ENCODE results near the gene FRAT2.

FRAT2 gene

GRCh38 chr10:97314671-97315070 lies 19.9 kb downstream of the FRAT2 start:
- H3K4me1 ChIP-seq (ENCODE audit: insufficient read depth, low read length, severe bottlenecking): peaks cover under 1% of the 10 kb centered on the region
- TF ChIP-seq CTCF (IDR thresholded peaks at IDR 0.05; ENCODE audit: low read length): no peak
- TF ChIP-seq EZH2 (IDR thresholded peaks at IDR 0.05; ENCODE audit: borderline replicate concordance, low read length): no peak
- no peaks in the 10 kb centered on the region for H3F3A ChIP-seq (ENCODE audit: insufficient read depth, low read length)
- no peaks in the 10 kb centered on the region for H3K79me2 ChIP-seq (ENCODE audit: insufficient read depth, low read length)
- H3K9me3 ChIP-seq (ENCODE audit: low read length): no peaks in the 10 kb centered on the region
- no peaks in the 10 kb centered on the region for H3K27me3 ChIP-seq (ENCODE audit: insufficient read depth, low read length)
- no peak overlapping the region for H3K9ac ChIP-seq (ENCODE audit: low read length)
- H3K4me2 ChIP-seq (ENCODE audit: low read length): no peak overlapping the region
- H3K27ac ChIP-seq (ENCODE audit: low read depth, low read length, poor library complexity, severe bottlenecking): no peak overlapping the region
- H2AFZ ChIP-seq (ENCODE audit: low read length): no peak overlapping the region
- H4K20me1 ChIP-seq (ENCODE audit: insufficient read depth, low read length): no peaks in the 10 kb centered on the region
- no peaks in the 10 kb centered on the region for H3K36me3 ChIP-seq (ENCODE audit: insufficient read depth, low read length)
- no peaks in the 10 kb centered on the region for H3K9me2 ChIP-seq (ENCODE audit: low read depth, low read length)
- no peak overlapping the region for H3K4me3 ChIP-seq (ENCODE audit: low read depth, low read length, poor library complexity, severe bottlenecking)

GRCh38 chr10:97312897-97313296 lies 21.6 kb downstream of the FRAT2 start:
- Histone ChIP-seq H2AFZ (ENCODE audit: low read length) (no peak overlapping the region), H3K27ac (ENCODE audit: low read depth, low read length, poor library complexity, severe bottlenecking) (no peak overlapping the region), H3K4me3 (ENCODE audit: low read depth, low read length, poor library complexity, severe bottlenecking) (no peak overlapping the region), H3K4me1 (ENCODE audit: insufficient read depth, low read length, severe bottlenecking) (no peaks in the 10 kb centered on the region), H3K4me2 (ENCODE audit: low read length) (no peak overlapping the region), H3K9me3 (ENCODE audit: low read length) (no peaks in the 10 kb centered on the region), H3F3A (ENCODE audit: insufficient read depth, low read length) (no peaks in the 10 kb centered on the region), H3K27me3 (ENCODE audit: insufficient read depth, low read length) (no peaks in the 10 kb centered on the region), H3K79me2 (ENCODE audit: insufficient read depth, low read length) (no peaks in the 10 kb centered on the region), H3K9me2 (ENCODE audit: low read depth, low read length) (no peaks in the 10 kb centered on the region), H4K20me1 (ENCODE audit: insufficient read depth, low read length) (no peaks in the 10 kb centered on the region), H3K9ac (ENCODE audit: low read length) (no peak overlapping the region), H3K36me3 (ENCODE audit: insufficient read depth, low read length) (no peaks in the 10 kb centered on the region)
- no peak for TF ChIP-seq EZH2 (IDR thresholded peaks at IDR 0.05; ENCODE audit: borderline replicate concordance, low read length)
- no peak for TF ChIP-seq CTCF (IDR thresholded peaks at IDR 0.05; ENCODE audit: low read length)

- Histone ChIP-seq H2AFZ (ENCODE audit: low read length) (no peak overlapping the region), H3K4me2 (ENCODE audit: low read length) (no peak overlapping the region), H3K27me3 (ENCODE audit: insufficient read depth, low read length) (no peaks in the 10 kb centered on the region), H3F3A (ENCODE audit: insufficient read depth, low read length) (no peaks in the 10 kb centered on the region), H3K27ac (ENCODE audit: low read depth, low read length, poor library complexity, severe bottlenecking) (no peak overlapping the region), H4K20me1 (ENCODE audit: insufficient read depth, low read length) (no peaks in the 10 kb centered on the region), H3K4me1 (ENCODE audit: insufficient read depth, low read length, severe bottlenecking) (no peaks in the 10 kb centered on the region), H3K9me3 (ENCODE audit: low read length) (no peaks in the 10 kb centered on the region), H3K9me2 (ENCODE audit: low read depth, low read length) (no peaks in the 10 kb centered on the region), H3K4me3 (ENCODE audit: low read depth, low read length, poor library complexity, severe bottlenecking) (no peak overlapping the region), H3K9ac (ENCODE audit: low read length) (no peak overlapping the region), H3K36me3 (ENCODE audit: insufficient read depth, low read length) (no peaks in the 10 kb centered on the region), H3K79me2 (ENCODE audit: insufficient read depth, low read length) (no peaks in the 10 kb centered on the region)
- TF ChIP-seq CTCF (IDR thresholded peaks at IDR 0.05; ENCODE audit: low read length) (no peak), EZH2 (IDR thresholded peaks at IDR 0.05; ENCODE audit: borderline replicate concordance, low read length) (no peak)
Observed at GRCh38 chr10:97311111-97311626, 23.4 kb downstream of the FRAT2 start.
